T-helper 9 cell (primary cell): ENCODE results near the gene TTC22.

Source experiments
- DNase-seq: peaks from one replicate; pipeline ENCODE4 v3.0.0-alpha.2; 2020

TTC22 gene

GRCh38 chr1:54806931-54807611 lies 5.9 kb upstream of the TTC22 start:
- no peak for DNase-seq

GRCh38 chr1:54805981-54806381 lies 4.9 kb upstream of the TTC22 start:
- DNase-seq: no peak

DNA sequence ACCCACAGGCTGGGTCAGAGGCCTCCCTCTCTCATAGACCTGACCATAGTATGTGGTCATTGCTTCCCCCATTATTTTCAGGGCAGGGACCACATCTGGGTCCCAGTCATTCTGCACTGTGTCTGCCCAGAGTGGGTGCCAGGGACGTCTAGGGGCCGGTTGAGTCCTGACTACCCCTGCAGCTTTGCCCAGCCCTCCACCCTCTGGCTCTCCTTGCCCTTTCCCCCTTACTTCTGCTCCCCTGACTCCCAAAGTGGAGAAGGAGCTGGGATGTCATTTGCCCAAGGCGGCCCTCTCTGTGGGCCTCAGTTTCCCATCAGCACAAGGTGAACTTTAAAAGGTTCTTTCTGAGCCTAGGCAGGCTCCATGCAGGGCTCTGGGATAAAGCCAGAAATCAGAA lies 4.3 kb upstream of the TTC22 start:
- DNase-seq: no peak

- DNase-seq: no peak
Measured at GRCh38 chr1:54804471-54805132, 3.5 kb upstream of the TTC22 start.

DNA sequence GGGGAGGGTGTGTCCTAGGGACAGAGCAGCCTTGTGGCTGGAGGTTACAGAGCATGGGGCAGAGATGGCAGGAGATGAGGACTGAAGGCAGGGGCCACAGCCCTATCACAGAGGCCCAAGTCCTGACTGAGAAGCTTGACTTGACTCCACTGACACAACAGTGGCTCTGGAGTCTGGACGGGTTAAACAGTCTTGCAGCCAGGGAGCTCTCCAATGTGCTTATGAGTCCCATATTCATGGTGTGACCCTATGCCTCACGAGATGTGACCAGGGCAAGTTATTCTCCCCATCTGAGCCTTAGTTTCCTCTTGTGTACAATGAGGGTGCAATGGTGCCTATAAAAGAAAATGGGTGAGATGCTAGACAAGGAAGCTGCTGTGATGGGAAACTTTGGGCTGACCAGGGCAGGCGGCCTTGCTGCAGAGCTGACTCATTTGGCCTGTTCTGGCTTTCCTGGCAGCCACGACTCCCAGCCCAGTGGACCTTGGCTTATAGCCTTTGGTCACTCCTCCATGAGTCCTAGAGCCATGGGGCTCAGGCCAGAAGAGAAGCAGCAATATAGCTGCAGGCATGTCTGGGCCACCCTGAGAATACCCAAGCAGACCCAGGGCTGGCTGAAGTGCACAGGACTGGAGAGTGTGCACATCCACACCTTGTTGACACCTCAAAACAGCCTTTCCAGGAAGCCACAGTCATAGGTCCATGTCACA lies 2.8 kb upstream of the TTC22 start:
- no peak for DNase-seq

GRCh38 chr1:54800041-54800898 lies 853 bp downstream of the TTC22 start:
- DNase-seq: no peak

DNA sequence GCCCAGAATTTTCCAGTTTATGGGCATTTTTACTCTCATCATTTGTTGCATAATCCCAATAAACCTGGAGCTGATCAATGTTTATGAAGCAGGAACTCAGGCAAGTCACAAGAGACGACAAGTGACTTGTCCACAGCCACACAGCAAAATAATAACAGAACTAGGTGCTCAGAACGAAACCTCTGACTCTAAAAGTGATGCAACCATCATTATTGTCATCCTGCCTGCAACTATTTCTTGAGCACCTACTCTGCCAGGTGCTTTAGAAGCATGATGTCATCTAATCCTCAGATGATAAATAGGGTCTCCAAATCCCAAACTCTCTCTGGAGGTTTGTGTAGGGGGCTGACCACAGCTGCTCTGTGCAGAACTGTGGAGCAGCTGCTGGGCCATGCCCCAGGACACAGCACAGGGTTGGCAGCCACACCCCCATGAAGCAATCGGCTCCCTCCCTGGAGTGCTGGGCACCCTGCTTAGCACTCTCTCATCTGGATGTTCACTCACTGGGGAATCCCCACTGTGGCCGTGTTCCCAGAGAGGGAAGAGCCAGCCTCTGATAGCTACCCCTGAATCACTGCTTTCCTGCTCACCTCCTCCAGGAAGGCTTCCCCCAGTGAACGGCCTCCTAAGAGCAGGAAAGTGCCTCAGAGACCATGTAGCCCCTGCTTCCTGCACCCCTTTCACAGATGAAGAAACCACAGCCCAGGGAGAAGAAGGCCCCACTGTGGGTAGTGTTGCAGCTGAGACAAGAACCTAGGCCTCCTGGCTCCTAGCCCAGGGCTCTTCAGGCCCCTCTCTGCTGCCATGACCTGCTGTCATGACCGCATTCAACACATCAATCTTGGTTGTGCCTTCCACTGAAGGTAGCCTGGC lies 2.1 kb downstream of the TTC22 start:
- DNase-seq: no peak

DNA sequence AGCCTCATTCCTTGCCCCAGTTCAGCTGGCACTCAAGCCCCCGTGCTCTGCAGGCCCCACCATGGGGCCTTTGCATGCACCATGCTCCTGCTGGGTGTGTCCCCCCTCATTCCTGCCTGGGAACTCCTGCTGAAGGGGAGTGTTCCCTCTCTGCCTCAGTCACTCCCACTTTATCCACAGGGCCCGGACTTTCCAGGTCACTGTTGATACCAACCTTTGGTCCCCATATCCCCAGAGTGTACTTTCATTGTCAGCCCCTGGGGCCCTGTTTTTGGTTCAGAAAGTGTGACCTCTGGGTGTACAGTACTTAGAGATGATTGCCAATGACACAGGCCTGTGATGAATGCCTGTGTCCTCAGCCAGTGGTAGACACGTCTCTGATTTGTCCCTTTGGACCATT lies 2.9 kb downstream of the TTC22 start:
- DNase-seq: no peak

DNA sequence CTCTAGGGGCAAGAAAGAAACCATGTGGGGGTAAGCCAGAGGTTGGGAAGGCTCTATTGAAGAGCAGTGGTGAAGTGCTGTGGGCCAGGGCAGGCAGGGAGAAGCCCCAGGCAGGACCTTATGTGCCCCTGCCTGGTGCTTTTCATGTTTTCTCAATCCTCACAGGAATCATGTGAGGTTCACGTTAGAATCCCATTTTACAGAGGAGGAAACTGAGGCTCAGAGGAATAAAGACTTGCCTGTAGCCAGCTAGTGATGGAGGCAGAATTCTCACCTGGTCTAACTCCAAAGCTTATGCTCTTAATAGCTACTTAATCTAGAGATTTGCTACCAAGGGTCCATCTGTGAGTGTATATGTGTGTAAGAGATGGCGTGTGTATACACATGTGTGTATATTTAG lies 4.2 kb downstream of the TTC22 start:
- DNase-seq: no peak

DNA sequence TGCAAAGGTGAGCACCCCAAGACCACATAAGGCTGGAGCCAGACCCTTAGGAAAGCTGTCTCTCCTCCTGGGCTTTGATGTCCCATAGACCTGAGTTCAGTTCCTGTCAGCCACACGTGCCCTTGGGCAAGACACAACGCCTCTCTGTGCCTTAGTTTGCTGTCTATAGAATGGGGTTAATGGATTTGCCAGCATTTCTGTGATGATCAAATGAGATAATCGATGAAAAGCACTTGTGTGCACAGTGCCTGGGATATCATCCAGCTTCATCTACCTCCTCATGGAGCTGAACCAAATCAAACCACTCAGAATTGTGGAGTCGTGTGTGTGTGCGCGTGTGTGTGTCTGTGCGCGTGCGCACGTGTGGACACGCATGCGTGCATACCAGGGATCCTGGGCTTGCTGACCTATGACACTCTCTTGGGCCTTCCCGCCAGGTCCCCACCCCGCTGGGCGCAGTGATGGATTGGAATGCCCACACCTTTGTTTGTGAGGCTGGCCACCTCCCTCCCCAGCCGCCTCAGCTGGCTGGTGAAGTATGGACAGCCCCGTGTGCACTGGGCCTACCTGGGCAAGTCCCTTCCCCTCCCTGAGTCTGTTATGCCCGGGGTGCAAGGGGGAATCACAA lies 5.2 kb downstream of the TTC22 start:
- no peak for DNase-seq

DNA sequence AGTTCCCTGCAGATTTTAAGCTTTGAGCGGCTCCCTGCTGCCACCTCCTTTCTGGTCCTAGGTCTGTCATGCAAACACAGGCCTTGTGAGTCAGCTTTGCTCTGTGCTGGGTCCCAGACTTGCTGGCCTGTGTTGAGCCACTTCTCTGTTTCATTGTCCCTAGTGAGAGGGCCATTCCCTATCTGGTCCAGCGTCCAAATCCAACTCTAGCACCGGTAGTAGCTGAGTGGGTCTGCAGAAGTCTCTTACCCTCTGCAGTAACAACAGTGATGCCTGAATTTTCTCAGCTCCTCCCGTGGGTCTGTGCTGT lies 5.8 kb downstream of the TTC22 start:
- DNase-seq: no peak

GRCh38 chr1:54794451-54795355 lies 6.4 kb downstream of the TTC22 start:
- no peak for DNase-seq

- DNase-seq: no peak
Measured at GRCh38 chr1:54792686-54793282, 8.3 kb downstream of the TTC22 start.

GRCh38 chr1:54791880-54792522 lies 9.1 kb downstream of the TTC22 start:
- no peak for DNase-seq

DNA sequence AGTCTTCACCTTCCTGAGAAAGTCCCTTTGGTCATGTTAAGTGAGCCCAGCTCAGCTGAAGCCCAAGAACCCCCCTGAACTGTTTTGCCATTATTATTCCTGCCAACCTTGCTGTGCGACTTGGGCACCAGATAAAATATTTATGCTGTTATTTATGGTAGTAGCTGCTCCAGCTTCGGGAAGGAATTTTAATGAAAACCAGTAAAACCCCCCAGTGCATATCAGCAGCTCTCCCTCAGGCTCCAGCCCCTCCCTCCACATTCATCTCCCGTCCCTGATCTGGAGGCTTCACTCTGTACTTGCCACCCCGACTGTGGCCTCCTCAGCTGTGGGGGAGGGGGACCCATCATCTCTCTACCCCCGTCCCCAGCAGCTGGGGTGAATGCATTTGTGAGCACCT lies 12.7 kb downstream of the TTC22 start:
- DNase-seq: no peak

GRCh38 chr1:54787604-54788003 lies 13.5 kb downstream of the TTC22 start:
- DNase-seq: no peak

DNA sequence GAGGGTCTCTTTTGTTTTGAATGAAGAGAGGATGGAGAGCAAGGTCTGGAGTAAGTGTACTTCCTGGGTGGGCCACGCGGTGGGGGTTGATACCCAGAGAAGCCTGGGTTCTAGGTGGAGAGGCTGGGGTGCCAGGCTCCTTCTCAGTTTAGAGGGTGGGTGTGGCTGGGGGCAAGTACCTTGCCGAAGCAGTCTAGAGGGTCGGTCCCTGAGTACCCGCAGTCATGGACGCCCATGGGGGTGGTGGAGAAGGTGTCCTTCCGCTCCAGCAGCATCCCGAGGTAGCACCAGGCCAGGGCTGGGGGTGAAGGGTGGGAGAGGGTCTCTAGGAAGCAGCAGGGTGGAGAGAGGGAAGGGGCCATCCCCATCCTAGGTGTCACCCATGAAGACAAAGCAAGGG lies 14.3 kb downstream of the TTC22 start:
- DNase-seq: no peak

DNA sequence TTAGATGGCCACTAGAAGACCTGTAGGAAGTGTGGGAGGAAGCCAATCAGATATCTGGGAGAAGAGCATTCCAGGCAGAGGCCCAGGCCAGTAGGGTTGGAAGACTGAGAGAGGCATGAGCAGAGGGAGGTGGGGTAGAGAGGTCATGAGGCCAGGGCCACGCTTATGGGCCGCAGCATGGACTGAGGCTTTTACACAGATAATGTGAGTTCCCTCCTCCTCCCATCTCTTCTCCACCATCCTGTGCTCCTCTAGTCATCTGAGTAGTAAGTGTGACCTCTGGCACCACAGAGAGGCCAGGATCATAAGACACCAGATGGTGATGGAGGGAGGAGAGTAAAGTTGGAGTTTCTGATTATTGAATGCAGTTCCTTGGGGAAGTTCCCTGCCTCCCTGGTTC lies 17.1 kb downstream of the TTC22 start:
- DNase-seq: no peak

DNA sequence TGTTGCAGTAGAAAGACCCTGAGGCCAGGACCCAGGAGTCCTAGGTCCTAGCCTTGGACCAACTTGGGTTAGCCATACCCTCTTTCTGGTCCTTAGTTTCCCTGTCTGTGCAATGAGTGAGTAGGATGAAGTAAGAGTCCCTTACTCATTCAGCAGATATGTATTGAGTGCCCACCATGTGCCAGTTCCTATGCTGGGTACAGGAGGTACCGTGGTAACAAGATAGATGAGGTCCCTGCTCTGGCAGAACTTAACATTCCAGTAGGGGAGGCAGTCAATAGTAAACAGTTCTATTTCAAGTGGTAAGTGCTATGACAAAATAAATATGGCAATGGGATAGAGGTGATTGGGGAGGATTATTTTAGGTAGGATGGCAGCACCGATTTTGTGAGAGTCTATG lies 18.5 kb downstream of the TTC22 start:
- DNase-seq: no peak

DNA sequence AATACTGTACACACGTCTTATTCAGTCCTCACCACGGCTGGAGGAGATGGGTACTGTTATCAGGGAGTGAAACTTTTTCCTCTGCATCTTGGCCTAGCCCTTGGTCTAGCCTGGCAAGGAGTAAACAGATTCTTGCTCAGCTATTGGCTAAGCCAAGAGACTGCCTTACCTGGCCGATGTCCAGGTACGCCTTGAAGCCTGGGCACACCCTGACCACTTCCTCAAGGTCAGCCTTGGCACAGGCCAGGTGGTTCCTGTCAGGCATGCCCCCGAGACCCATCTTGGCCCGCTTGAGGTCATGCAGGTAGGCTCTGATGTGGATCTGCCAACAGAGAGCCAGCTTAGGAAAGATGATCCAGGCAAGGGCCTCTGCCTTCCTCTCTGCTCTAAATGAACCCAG lies 19.0 kb downstream of the TTC22 start:
- DNase-seq: no peak
